Testis (tissue), 3 donors: Measurements from ENCODE around the gene PCIF1. TPM values are rescaled to one million over a fixed set of nuclear protein-coding genes. Genes with fewer than 3 reads are reported as not detected.

Experiments used
- DNase-seq: peaks from one replicate; pipeline ENCODE4 v3.0.0-alpha.2; 2019
- H3K27ac ChIP-seq, 2 donors: fragments of 200-600 bp; sonication (generic); one replicate each; pipeline ENCODE4 v1.5.1; 2019
- H3K27me3 ChIP-seq: fragments of 200-600 bp; sonication (generic); one replicate; pipeline ENCODE4 v1.5.1; 2019
- H3K36me3 ChIP-seq: fragments of 200-600 bp; sonication (generic); one replicate; pipeline ENCODE4 v1.5.1; 2017; ENCODE audit warnings: low read depth; ENCODE audit errors: missing control alignments
- H3K4me1 ChIP-seq: fragments of 200-600 bp; sonication (generic); one replicate; pipeline ENCODE4 v1.5.1; 2019
- H3K4me3 ChIP-seq, 2 donors: fragments of 200-600 bp; sonication (generic); one replicate each; pipeline ENCODE4 v1.5.1; 2017 to 2019
- H3K9me3 ChIP-seq: fragments of 200-600 bp; sonication (generic); one replicate; pipeline ENCODE4 v1.5.1; 2017
- POLR2A ChIP-seq: fragments of 450-650 bp; IDR thresholded peaks from one replicate; pipeline ENCODE4 v1.6.1; 2017; ENCODE audit warnings: antibody characterized with exemption, mild to moderate bottlenecking, moderate library complexity
- WGBS, 2 donors: methylation state at CpG; one replicate each; pipeline ENCODE4 v1.1.5; 2018; 5-methylcytosine and 5-hydroxymethylcytosine counted together
- intact Hi-C: fragments of 100-400 bp; cut with DNase I; formaldehyde crosslinking; loops from one replicate; pipeline ENCODE4 v1.15.1; 2023; ENCODE audit warnings: low total_unique reads
- polyA plus RNA-seq: library from polyadenylated mRNA; stranded (reverse); fragments of 350-450 nt; fragmentation: Illumina TruSeq; extraction: RNeasy Lipid Tissue Mini Kit (QIAGEN cat#74804); gene quantifications from one replicate; pipeline ENCODE4 v1.2.3, GENCODE V29; 2014; ENCODE audit warnings: low read depth, low replicate concordance; ENCODE audit not compliant: insufficient read depth
- total RNA-seq, 2 donors: library from RNA; depleted of rRNA; stranded (reverse); fragments of >200 nt; gene quantifications; one replicate each; pipeline ENCODE4 v1.2.3, GENCODE V29; 2016
- TF ChIP-seq, protein P1 (sequence below), 3 experiments: fragments of 450-650 bp in 2 of 3; fragments of 200-600 bp in 1 of 3; sonication (generic) in 1 of 3; IDR thresholded peaks; one replicate each; pipeline ENCODE4 v1.5.1; 2016 to 2019; ENCODE audit warnings: antibody characterized with exemption in 3 of 3, mild to moderate bottlenecking in 2 of 3, moderate library complexity in 1 of 3

PCIF1 gene
- total and polyA plus RNA-seq, 3 donors from 2014 or later = 39.3 to 48.7 (median 39.4) TPM

DNA sequence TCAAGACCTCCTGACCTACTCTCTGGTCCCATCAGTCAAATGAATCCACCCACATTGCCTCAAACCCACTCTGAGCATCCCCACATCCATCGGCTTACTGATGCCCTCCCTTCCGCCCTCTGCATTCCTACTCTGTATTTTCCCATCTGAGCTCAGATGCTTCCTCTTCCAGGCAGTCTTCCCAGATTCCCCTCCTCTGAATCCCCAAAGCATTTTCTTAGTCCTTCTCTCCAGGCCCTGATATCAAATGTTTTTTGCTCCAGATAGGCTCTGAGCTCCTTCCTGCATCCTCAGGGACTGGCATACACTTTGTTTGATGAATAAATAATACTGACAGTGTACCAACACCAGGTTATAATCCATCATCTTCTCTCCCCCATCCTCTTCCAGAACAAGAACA, 26.4 kb upstream of the PCIF1 start:
- intact Hi-C loops = no loop called here
- TF ChIP-seq POLR2A = no peak
- TF ChIP-seq, protein P1, sequence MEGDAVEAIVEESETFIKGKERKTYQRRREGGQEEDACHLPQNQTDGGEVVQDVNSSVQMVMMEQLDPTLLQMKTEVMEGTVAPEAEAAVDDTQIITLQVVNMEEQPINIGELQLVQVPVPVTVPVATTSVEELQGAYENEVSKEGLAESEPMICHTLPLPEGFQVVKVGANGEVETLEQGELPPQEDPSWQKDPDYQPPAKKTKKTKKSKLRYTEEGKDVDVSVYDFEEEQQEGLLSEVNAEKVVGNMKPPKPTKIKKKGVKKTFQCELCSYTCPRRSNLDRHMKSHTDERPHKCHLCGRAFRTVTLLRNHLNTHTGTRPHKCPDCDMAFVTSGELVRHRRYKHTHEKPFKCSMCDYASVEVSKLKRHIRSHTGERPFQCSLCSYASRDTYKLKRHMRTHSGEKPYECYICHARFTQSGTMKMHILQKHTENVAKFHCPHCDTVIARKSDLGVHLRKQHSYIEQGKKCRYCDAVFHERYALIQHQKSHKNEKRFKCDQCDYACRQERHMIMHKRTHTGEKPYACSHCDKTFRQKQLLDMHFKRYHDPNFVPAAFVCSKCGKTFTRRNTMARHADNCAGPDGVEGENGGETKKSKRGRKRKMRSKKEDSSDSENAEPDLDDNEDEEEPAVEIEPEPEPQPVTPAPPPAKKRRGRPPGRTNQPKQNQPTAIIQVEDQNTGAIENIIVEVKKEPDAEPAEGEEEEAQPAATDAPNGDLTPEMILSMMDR (IDR thresholded peaks at IDR 0.05) = no peak
- Histone ChIP-seq H3K9me3 (no peaks in the 10 kb centered on the region), H3K36me3 (no peaks in the 10 kb centered on the region), H3K4me3 (no peak overlapping the region), H3K27me3 (no peaks in the 10 kb centered on the region), H3K4me1 (peaks cover 10% of the 10 kb centered on the region), H3K27ac (no peak overlapping the region)
- DNase-seq = no peak
- WGBS, 2 donors = 90 to 91% methylated on average over 2 of the region's 2 CpGs

DNA sequence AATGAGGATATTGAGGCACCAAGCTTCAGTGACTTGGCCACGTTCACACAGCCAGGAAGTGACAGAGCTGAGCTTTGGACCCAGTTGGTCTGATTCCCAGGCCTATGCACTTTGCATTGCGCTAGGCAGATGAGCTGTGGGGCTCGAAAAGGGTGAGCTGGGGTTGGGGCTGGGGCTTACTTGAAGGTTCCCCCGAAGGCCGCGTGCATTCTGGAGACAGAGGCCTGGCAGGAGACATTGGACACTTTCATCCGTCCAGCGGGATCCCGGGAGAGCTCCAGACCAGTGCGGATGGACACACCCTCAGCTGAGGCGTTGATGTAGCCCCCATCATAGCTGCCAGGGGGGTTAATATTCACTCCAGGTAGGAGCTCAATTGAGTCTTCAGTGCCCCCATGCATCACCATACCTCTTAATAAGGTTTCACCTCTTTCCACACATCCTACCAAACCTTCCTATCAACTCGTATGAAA, 25.1 kb upstream of the PCIF1 start:
- intact Hi-C loops = no loop called here
- H3K4me1 ChIP-seq = peaks cover 10% of the 10 kb centered on the region
- no peak overlapping the region for H3K4me3 ChIP-seq
- DNase-seq = no peak
- H3K27me3 ChIP-seq = no peaks in the 10 kb centered on the region
- H3K27ac ChIP-seq = no peak overlapping the region
- H3K36me3 ChIP-seq = no peaks in the 10 kb centered on the region
- WGBS, 2 donors = 72 to 88% methylated on average over 4 to 12 of the region's 12 CpGs
- H3K9me3 ChIP-seq = no peaks in the 10 kb centered on the region
- TF ChIP-seq, protein P1 (IDR thresholded peaks at IDR 0.05) = no peak
- TF ChIP-seq POLR2A = no peak

DNA sequence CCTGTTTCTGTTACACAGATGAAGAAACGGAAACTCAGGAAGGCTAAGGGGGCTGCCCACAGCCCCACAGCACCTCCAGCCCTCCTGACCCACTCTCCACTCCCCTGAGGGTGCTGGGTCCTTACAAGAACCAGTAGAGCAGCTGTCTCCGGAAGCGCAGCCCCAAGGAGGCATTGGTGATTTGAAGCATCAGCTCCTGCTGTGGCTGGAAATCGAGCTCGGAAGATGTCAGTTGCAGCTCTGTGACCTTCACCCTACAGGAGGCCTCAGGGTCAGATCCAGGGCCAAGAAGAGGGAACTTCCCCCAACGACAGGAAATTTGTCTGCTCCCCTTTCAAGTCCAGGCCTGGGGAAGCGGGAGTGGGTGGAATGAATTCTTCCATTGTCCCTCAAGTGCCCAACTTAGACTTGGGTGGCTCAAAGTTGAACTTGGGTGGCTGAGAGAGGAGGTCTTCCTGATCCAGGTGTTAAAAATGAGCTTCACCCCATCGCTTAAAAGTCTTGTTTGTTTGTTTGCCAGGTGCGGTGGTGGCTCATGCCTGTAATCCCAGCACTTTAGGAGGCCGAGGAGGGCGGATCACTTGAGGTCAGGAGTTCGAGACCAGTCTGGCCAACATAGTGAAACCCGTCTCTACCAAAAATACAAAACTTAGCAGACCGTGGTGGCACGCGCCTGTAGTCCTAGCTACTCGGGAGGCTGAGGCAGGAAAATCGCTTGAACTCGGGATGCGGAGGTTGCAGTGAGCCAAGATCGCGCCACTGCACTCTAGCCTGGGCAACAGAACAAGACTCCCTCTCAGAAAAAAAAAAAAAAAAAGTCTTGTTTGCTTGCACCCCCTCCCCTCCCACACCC, 24.4 kb upstream of the PCIF1 start:
- no peaks in the 10 kb centered on the region for H3K27me3 ChIP-seq
- 63 to 69% methylated on average over 21 to 22 of the region's 22 CpGs for WGBS, 2 donors
- DNase-seq = no peak
- peak overlapping the region in 1 of 2 donors; percentile 24 for H3K27ac ChIP-seq
- H3K9me3 ChIP-seq = no peaks in the 10 kb centered on the region
- intact Hi-C loops = no loop called here
- peaks cover 10% of the 10 kb centered on the region for H3K4me1 ChIP-seq
- TF ChIP-seq POLR2A = no peak
- TF ChIP-seq, protein P1 (IDR thresholded peaks at IDR 0.05) = no peak
- peak overlapping the region; percentile 31 to 67 for H3K4me3 ChIP-seq
- H3K36me3 ChIP-seq = no peaks in the 10 kb centered on the region

DNA sequence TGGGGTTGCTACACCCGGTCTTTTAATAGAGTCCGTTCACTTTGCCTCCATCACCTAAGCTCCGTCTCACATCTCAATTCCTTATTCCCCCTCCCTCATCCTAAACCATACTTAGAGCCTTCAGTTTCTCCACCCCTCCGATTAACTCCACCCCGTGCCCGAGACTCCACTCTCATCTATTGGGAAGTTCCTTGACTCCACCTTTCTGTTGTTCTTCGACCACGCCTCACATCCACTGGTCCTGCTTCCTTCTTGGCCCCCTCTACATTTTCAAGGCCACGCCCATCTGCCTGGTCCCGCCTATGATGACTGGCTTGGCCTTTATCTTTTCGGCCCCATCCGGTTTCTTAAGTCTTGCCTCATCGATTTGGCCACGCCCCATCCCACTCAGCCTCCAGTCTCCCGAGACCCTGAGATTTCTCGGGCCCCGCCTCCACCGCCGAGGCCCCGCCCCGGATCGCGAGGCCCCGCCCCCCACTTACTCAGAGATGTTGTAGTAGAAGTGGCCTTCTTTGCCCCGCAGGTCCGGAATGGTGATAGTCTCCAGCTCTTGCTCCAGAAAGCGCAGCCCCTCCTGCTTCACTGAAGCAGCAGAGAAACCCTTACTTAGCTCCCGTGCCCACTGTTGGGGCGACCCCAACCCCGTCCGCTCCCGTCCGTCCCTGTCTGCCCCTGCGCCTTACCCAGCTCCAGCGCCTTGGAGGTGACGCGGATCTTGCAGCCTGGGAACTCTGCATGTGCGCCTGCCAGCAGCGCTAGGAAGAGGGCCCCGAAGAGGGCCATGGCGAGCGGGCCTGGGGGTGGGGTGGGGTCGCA, 23.6 kb upstream of the PCIF1 start:
- 5% methylated on average over 39 to 43 of the region's 43 CpGs for WGBS, 2 donors
- Histone ChIP-seq H3K4me1 (peaks cover 10% of the 10 kb centered on the region), H3K4me3 (peak overlapping the region; percentile 49 to 67), H3K27me3 (no peaks in the 10 kb centered on the region), H3K27ac (peak overlapping the region; percentile 79 to 85), H3K36me3 (no peaks in the 10 kb centered on the region), H3K9me3 (no peaks in the 10 kb centered on the region)
- peak; percentile 96 for DNase-seq
- intact Hi-C loops = no loop called here
- no peak for TF ChIP-seq POLR2A
- TF ChIP-seq, protein P1 (IDR thresholded peaks at IDR 0.05) = no peak
